Activated CD4-positive, alpha-beta T cell treated with anti-CD3 and anti-CD28 coated beads for 36 hours (primary cell): ENCODE results near the gene CCDC158. TPM values are rescaled to one million over a fixed set of nuclear protein-coding genes. Genes with fewer than 3 reads are reported as not detected.

ENCODE experiments used
- ATAC-seq: fragments of 200-7000 bp; cut with Tn5 transposase; one replicate; pipeline ENCODE4 v1.10.0; 2021; ENCODE audit warnings: mild to moderate bottlenecking, moderate library complexity
- CTCF ChIA-PET: fragments of 350-600 bp; sonication (Branson Sonifier 250); formaldehyde crosslinking; loops from one replicate; lab custom pipeline; 2021; ENCODE audit warnings: antibody characterized with exemption; lab: Charles Lee
- POLR2A ChIA-PET: fragments of 350-600 bp; sonication (Branson Sonifier 250); formaldehyde crosslinking; loops from one replicate; lab custom pipeline; 2021; ENCODE audit warnings: antibody characterized with exemption, inconsistent platforms; lab: Charles Lee
- DNase-seq: peaks from one replicate; pipeline ENCODE4 v3.0.0-alpha.2; 2020
- H3K27ac Mint-ChIP-seq: one replicate; pipeline ENCODE4 v1.8.0; 2021; ENCODE audit warnings: mixed read lengths
- H3K27me3 Mint-ChIP-seq: one replicate; pipeline ENCODE4 v1.8.0; 2021; ENCODE audit warnings: mixed read lengths
- H3K36me3 Mint-ChIP-seq: one replicate; pipeline ENCODE4 v1.8.0; 2021; ENCODE audit warnings: low read depth, mixed read lengths
- H3K4me1 Mint-ChIP-seq: one replicate; pipeline ENCODE4 v1.8.0; 2021; ENCODE audit warnings: mixed read lengths
- H3K4me3 Mint-ChIP-seq: one replicate; pipeline ENCODE4 v1.8.0; 2021; ENCODE audit warnings: mild to moderate bottlenecking, moderate library complexity, mixed read lengths
- H3K9me3 Mint-ChIP-seq: one replicate; pipeline ENCODE4 v1.8.0; 2021; ENCODE audit warnings: low read depth, mixed read lengths
- intact Hi-C, 2 experiments: fragments of 100-400 bp; cut with DNase I in 1 of 2; cut with micrococcal nuclease in 1 of 2; formaldehyde crosslinking; loops; one replicate each; pipeline versions ENCODE4 v1.14.2 to v1.15.1; 2022 to 2024; cut with DNase I, micrococcal nuclease
- total RNA-seq, 2 experiments: library from RNA; stranded (reverse); gene quantifications; one replicate each; pipeline ENCODE4 v1.2.3, GENCODE V29; 2021

CCDC158 gene
- total RNA-seq, 2 experiments from 2014 or later = not detected

DNA sequence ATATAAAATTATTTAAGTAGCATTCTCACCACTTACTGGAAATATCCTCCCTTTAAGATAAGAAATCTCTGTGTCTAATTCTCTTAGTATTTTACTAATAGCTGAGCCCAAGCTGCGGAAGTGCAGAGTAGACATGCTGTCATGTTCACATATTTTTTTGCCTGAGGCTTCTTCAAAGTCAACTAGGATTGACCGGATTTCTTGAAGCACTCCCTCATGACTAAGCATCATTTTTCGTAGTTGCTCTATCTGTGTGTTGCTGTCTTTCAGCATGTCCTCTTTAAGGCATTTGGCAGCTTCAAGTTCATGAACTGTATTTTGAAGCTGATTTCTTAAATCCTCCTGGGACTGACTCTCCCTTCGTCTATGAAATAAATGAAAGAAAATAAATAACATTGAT lies 36.9 kb downstream of the CCDC158 start:
- intact Hi-C loops = no loop called here

GRCh38 chr4:76383001-76383400 lies 37.9 kb downstream of the CCDC158 start:
- Mint-ChIP-seq H3K36me3 (no peaks in the 10 kb centered on the region), H3K27ac (no peak overlapping the region), H3K4me1 (no peaks in the 10 kb centered on the region), H3K27me3 (peaks cover 14% of the 10 kb centered on the region), H3K4me3 (no peak overlapping the region), H3K9me3 (no peaks in the 10 kb centered on the region)
- intact Hi-C loops = no loop called here
- ChIA-PET POLR2A (no interaction called here), CTCF (interaction anchor here (0.6 to 1.6 kb wide), 2 partner anchors 28 to 806 kb away, joined by 3 read pairs; no protein-coding TSS in a partner anchor)
- no peak for DNase-seq
- no peak for ATAC-seq

More for the DNA sequence above, 36.9 kb downstream of the CCDC158 start:
- Mint-ChIP-seq H3K27ac (no peak overlapping the region), H3K4me1 (no peaks in the 10 kb centered on the region), H3K4me3 (no peak overlapping the region), H3K9me3 (no peaks in the 10 kb centered on the region), H3K27me3 (peaks cover 18% of the 10 kb centered on the region), H3K36me3 (no peaks in the 10 kb centered on the region)
- ChIA-PET POLR2A (interaction anchor here (0.7 kb wide), 1 partner anchor 360 kb away, joined by 3 read pairs; no protein-coding TSS in a partner anchor), CTCF (interaction anchor here (0.8 to 1.2 kb wide), 2 partner anchors 31 to 205 kb away, joined by 3 to 6 read pairs; no protein-coding TSS in a partner anchor)
- ATAC-seq (no peak), DNase-seq (no peak)

- H3K9me3 Mint-ChIP-seq = no peaks in the 10 kb centered on the region
- ATAC-seq (no peak), DNase-seq (no peak)
- intact Hi-C loops = no loop called here
- H3K27ac Mint-ChIP-seq = no peak overlapping the region
- H3K4me3 Mint-ChIP-seq = no peak overlapping the region
- ChIA-PET CTCF (no interaction called here), POLR2A (interaction anchor here (0.6 kb wide), 1 partner anchor 10 kb away, joined by 5 read pairs; no protein-coding TSS in a partner anchor)
- H3K36me3 Mint-ChIP-seq = no peaks in the 10 kb centered on the region
- H3K27me3 Mint-ChIP-seq = peaks cover 14% of the 10 kb centered on the region
- no peaks in the 10 kb centered on the region for H3K4me1 Mint-ChIP-seq
Observed at GRCh38 chr4:76381986-76382385, 39.0 kb downstream of the CCDC158 start.

DNA sequence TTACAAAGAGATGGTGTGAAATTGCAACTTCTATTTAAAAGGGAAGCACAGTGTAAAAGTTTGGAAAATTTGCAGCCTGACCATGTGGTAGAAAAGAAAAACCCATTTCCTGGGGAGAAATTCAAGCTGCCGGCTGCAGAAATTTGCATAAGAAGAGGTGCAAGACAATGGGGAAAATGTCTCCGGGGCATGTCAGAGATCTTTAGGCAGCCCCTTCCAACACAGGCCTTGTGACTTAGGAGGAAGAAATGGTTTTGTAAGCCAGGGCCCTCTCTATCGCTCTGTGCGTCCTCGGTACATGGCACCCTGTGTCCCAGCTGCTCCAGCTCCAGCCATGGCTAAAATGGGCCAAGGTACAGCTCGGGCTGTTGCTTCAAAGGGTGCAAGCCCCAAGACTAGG lies 40.4 kb downstream of the CCDC158 start:
- POLR2A ChIA-PET = no interaction called here
- Mint-ChIP-seq H3K4me1 (no peaks in the 10 kb centered on the region), H3K4me3 (no peak overlapping the region), H3K27ac (no peak overlapping the region), H3K9me3 (no peaks in the 10 kb centered on the region), H3K36me3 (no peaks in the 10 kb centered on the region), H3K27me3 (peaks cover 11% of the 10 kb centered on the region)
- ATAC-seq (no peak), DNase-seq (no peak)
- intact Hi-C loops = no loop called here
- CTCF ChIA-PET = no interaction called here

GRCh38 chr4:76377911-76378310 lies 43.0 kb downstream of the CCDC158 start:
- intact Hi-C loops = loop anchor here (1.0 to 5.0 kb wide), 4 partner anchors 96 to 198 kb away; no protein-coding TSS in a partner anchor
- Mint-ChIP-seq H3K36me3 (no peaks in the 10 kb centered on the region), H3K27me3 (no peaks in the 10 kb centered on the region), H3K27ac (no peak overlapping the region), H3K9me3 (no peaks in the 10 kb centered on the region), H3K4me1 (no peaks in the 10 kb centered on the region), H3K4me3 (no peak overlapping the region)
- POLR2A ChIA-PET = no interaction called here
- ATAC-seq (peak; percentile 30), DNase-seq (peak; percentile 74)
- CTCF ChIA-PET = interaction anchor here (0.6 to 5.9 kb wide), 31 partner anchors 9 to 1185 kb away, joined by 3 to 141 read pairs (median 5); partner anchors contain the start of gene STBD1

- H3K9me3 Mint-ChIP-seq = no peaks in the 10 kb centered on the region
- POLR2A ChIA-PET = no interaction called here
- intact Hi-C loops = loop anchor here in 1 of 2 experiments (5.0 kb wide), 1 partner anchor 95 kb away; no protein-coding TSS in a partner anchor
Observed at GRCh38 chr4:76377481-76377901, 43.5 kb downstream of the CCDC158 start.

GRCh38 chr4:76376534-76376933 lies 44.4 kb downstream of the CCDC158 start:
- CTCF ChIA-PET = interaction anchor here (0.6 to 5.9 kb wide), 16 partner anchors 11 to 827 kb away, joined by 3 to 141 read pairs (median 4); no protein-coding TSS in a partner anchor
- Mint-ChIP-seq H3K9me3 (no peaks in the 10 kb centered on the region), H3K4me1 (no peaks in the 10 kb centered on the region), H3K27me3 (no peaks in the 10 kb centered on the region), H3K4me3 (no peak overlapping the region), H3K27ac (no peak overlapping the region), H3K36me3 (no peaks in the 10 kb centered on the region)
- POLR2A ChIA-PET = no interaction called here
- DNase-seq = no peak
- intact Hi-C loops = loop anchor here in 1 of 2 experiments (5.0 kb wide), 1 partner anchor 94 kb away; no protein-coding TSS in a partner anchor
- ATAC-seq = no peak

More at GRCh38 chr4:76377481-76377901, 43.5 kb downstream of the CCDC158 start:
- Mint-ChIP-seq H3K4me3 (no peak overlapping the region), H3K27me3 (no peaks in the 10 kb centered on the region), H3K36me3 (no peaks in the 10 kb centered on the region), H3K4me1 (no peaks in the 10 kb centered on the region), H3K27ac (no peak overlapping the region)
- no peak for ATAC-seq
- CTCF ChIA-PET = interaction anchor here (0.6 to 5.9 kb wide), 29 partner anchors 9 to 1185 kb away, joined by 3 to 141 read pairs (median 4); partner anchors contain the start of gene STBD1
- DNase-seq = no peak

GRCh38 chr4:76375703-76376102 lies 45.2 kb downstream of the CCDC158 start:
- Mint-ChIP-seq H3K4me1 (no peaks in the 10 kb centered on the region), H3K27ac (no peak overlapping the region), H3K4me3 (no peak overlapping the region), H3K36me3 (no peaks in the 10 kb centered on the region), H3K9me3 (no peaks in the 10 kb centered on the region), H3K27me3 (no peaks in the 10 kb centered on the region)
- intact Hi-C loops = loop anchor here in 1 of 2 experiments (5.0 kb wide), 1 partner anchor 93 kb away; no protein-coding TSS in a partner anchor
- CTCF ChIA-PET = interaction anchor here (0.6 to 5.9 kb wide), 9 partner anchors 26 to 828 kb away, joined by 3 to 141 read pairs (median 3); no protein-coding TSS in a partner anchor
- DNase-seq (no peak), ATAC-seq (no peak)
- POLR2A ChIA-PET = interaction anchor here (0.6 kb wide), 1 partner anchor 61 kb away, joined by 3 read pairs; no protein-coding TSS in a partner anchor

- H3K27ac Mint-ChIP-seq = no peak overlapping the region
- no peak for ATAC-seq
- POLR2A ChIA-PET = no interaction called here
- intact Hi-C loops = loop anchor here in 1 of 2 experiments (5.0 kb wide), 1 partner anchor 92 kb away; no protein-coding TSS in a partner anchor
- no peak overlapping the region for H3K4me3 Mint-ChIP-seq
- peaks cover 2% of the 10 kb centered on the region for H3K27me3 Mint-ChIP-seq
- CTCF ChIA-PET = interaction anchor here (0.9 to 5.9 kb wide), 6 partner anchors 25 to 195 kb away, joined by 3 to 141 read pairs (median 4); no protein-coding TSS in a partner anchor
- H3K4me1 Mint-ChIP-seq = no peaks in the 10 kb centered on the region
- H3K9me3 Mint-ChIP-seq = no peaks in the 10 kb centered on the region
- no peaks in the 10 kb centered on the region for H3K36me3 Mint-ChIP-seq
- no peak for DNase-seq
Observed at GRCh38 chr4:76374798-76375197, 46.1 kb downstream of the CCDC158 start.

- Mint-ChIP-seq H3K27me3 (peaks cover 2% of the 10 kb centered on the region), H3K4me1 (no peaks in the 10 kb centered on the region), H3K9me3 (no peaks in the 10 kb centered on the region), H3K27ac (no peak overlapping the region), H3K36me3 (no peaks in the 10 kb centered on the region), H3K4me3 (no peak overlapping the region)
- ChIA-PET POLR2A (no interaction called here), CTCF (interaction anchor here (0.6 to 5.9 kb wide), 5 partner anchors 24 to 240 kb away, joined by 3 to 141 read pairs (median 4); no protein-coding TSS in a partner anchor)
- ATAC-seq (no peak), DNase-seq (no peak)
- intact Hi-C loops = no loop called here
Observed at GRCh38 chr4:76373919-76374552, 46.9 kb downstream of the CCDC158 start.

DNA sequence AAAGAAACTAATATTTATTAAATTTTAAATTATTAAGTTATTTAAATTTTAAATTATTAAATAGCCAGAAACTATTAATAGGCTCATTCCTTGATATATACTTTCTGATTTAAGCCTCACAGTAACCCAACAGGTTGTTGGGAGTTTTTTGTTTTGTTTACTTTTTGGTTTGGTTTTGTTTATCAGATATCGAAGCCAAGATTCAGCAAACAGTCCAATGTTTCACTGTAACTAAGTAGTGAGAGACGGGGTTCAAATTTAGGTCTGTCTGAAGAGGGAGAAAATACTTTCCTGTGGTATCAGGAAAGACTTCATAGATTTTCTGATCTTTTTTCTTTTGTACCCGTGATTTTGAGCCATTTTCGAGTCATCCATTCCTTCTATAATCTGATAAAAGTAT lies 54.2 kb downstream of the CCDC158 start:
- no peaks in the 10 kb centered on the region for H3K36me3 Mint-ChIP-seq
- peaks cover 11% of the 10 kb centered on the region for H3K27me3 Mint-ChIP-seq
- no peak for ATAC-seq
- H3K4me3 Mint-ChIP-seq = no peak overlapping the region
- ChIA-PET POLR2A (no interaction called here), CTCF (no interaction called here)
- intact Hi-C loops = no loop called here
- DNase-seq = no peak
- H3K9me3 Mint-ChIP-seq = no peaks in the 10 kb centered on the region
- no peak overlapping the region for H3K27ac Mint-ChIP-seq
- H3K4me1 Mint-ChIP-seq = peaks cover 6% of the 10 kb centered on the region
